Keratinocyte (primary cell): ENCODE measurements around the gene ADAMTSL5.

Experiments
- EZH2 ChIP-seq: IDR thresholded peaks from one replicate; pipeline ENCODE4 v1.6.1; 2012; ENCODE audit warnings: inconsistent platforms, mild to moderate bottlenecking, low read length, moderate library complexity
- TF ChIP-seq, protein P1 (sequence below), 3 experiments: IDR thresholded peaks in 1 of 3; conservative IDR thresholded peaks in 1 of 3; optimal IDR thresholded peaks in 1 of 3; 2 replicates in 2 of 3; 3 replicates in 1 of 3; pipeline versions ENCODE3 to v1.5.1; 2011; ENCODE audit warnings: low read length in 3 of 3, mild to moderate bottlenecking in 3 of 3, moderate library complexity in 2 of 3, control low read depth in 1 of 3, inconsistent platforms in 1 of 3; ENCODE audit not compliant: insufficient read depth in 2 of 3; ENCODE audit errors: extremely low read depth in 1 of 3

DNA sequence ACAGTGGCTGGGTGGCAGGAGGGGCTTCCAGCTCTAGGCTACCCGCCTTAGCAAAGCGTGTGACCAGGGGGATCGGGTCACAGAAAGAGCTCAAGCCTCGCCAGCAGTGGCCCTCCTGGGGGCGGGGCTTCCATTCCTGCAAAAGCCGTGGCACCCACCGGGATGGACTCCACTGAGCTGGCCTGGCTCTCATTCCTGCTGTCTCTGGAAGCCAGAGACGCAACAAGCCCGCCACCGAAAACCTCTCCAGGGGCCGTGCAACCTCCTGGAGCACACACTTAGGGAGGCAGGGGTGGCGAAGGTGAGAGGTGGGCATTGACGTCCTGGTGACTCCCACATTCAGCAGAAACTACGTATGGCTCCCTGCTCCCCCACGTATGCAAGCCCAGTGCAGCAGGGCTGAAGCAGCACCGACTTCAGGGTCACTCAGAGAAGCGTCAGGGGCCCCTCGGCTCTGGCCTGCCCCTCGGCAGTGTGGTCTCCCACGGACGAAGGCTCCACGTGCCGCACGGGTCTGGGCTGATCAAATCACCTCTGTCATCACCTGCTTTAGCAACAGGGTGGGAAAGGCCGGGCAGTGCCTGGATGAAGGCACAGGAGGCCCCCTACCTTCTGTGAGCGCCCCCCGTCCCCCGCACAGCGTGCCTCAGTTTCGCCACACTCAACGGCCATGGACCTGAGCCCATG lies 36.9 kb downstream of the ADAMTSL5 start:
- TF ChIP-seq, protein P1, sequence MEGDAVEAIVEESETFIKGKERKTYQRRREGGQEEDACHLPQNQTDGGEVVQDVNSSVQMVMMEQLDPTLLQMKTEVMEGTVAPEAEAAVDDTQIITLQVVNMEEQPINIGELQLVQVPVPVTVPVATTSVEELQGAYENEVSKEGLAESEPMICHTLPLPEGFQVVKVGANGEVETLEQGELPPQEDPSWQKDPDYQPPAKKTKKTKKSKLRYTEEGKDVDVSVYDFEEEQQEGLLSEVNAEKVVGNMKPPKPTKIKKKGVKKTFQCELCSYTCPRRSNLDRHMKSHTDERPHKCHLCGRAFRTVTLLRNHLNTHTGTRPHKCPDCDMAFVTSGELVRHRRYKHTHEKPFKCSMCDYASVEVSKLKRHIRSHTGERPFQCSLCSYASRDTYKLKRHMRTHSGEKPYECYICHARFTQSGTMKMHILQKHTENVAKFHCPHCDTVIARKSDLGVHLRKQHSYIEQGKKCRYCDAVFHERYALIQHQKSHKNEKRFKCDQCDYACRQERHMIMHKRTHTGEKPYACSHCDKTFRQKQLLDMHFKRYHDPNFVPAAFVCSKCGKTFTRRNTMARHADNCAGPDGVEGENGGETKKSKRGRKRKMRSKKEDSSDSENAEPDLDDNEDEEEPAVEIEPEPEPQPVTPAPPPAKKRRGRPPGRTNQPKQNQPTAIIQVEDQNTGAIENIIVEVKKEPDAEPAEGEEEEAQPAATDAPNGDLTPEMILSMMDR (optimal IDR thresholded peaks at IDR 0.05 in 1 of 3, IDR thresholded peaks at IDR 0.05 in 1 of 3, conservative IDR thresholded peaks at IDR 0.05 in 1 of 3; ENCODE audit: extremely low read depth in 1 of 3, insufficient read depth in 2 of 3, low read length in 3 of 3), result no peak
- TF ChIP-seq EZH2, result no peak
